Hepatic stellate cell (primary cell): ENCODE data around the gene LIMD2.

ENCODE experiments used
- DNase-seq: peaks from one replicate; pipeline ENCODE4 v3.0.0; 2011; ENCODE audit warnings: low spot score

The LIMD2 gene

GRCh38 chr17:63701456-63701820, 1.5 kb upstream of the LIMD2 start:
- no peak for DNase-seq

DNA sequence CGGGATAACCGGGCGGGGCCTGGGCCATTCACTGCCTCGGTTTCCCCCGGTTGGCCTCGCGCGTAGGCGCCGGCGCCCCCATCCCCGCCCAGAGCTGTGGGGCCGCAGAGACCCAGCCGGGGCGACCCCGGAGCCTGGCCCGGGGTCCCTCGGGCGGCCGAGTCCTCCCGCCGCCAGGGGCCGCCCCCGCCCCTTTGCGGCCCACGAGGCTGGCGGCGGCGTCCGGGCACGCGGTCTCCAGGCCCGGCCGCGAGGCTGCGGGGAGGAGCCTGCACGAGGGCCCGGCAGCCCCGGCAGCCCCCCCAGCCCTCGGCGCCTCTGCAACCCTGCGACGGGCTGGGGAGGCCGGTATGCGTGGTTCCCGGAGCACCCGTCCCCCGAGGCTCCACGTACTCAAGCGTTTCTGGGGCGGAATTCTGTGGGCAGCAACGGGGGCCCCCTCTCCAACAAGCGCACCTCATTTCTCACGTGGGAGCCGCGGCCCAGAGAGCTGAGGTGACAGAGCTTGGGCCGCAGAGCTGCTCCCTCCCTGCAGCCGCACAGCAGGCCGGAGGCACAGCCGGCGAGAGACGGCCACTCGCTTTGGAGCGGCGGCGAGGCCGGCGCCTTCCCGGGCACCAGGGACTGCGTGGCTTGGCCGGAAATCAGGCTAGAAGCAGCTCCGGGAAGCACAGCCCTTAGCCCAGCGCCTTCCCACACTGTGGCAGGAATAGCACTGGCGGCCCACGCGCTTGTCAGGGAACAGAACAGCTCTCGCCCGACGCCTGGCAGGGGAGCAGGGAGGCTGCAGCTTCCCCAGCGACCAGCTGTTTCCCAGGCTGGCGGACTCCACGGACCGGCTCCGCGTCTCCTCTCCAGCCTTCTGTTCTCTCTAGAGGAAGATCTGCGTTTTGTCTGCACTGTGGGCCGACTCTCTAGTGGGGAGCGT, 867 bp upstream of the LIMD2 start:
- DNase-seq, result peak; percentile 65

DNA sequence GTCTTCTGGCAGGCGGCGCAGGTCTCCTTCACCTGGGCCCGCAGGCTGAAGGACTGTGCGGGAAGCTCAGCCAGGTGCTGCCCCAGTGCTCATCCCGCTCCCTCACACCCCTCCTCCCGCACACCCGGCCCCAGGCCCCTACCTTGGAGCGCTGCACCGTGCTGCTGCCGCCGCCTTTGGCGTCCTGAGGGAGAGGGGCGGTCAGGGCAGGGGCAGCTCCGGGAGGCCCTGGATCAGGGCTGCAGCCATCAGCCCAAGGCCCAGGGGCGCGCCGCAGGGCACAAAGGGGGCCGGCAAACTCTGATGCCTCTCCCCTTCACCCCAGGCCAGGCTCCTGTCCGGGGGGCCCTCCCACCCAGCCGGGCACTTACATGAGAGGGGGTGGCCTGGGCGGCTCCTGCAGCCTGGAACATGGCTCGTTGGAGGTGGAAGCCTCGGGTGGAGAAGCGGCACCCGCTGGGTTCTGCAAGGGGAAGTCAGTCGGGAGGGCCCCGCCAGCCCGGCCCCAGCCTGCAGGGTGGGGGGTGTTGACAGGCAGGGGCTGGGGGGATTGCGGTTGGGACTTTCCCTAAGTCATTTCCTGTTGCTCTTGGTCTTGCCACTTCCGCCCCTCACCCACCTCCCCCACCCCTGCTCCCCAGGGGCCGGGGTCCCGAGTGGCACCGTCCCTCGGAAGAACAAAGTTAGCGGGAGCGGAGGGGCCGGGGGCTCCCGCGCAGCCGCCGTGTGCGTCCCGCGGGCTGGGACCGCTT, 863 bp downstream of the LIMD2 start:
- DNase-seq, result peak; percentile 38

GRCh38 chr17:63698381-63698885, 1.5 kb downstream of the LIMD2 start:
- DNase-seq, result no peak

- peak; percentile 53 for DNase-seq
These were observed 2.3 kb downstream of the LIMD2 start for GRCh38 chr17:63697341-63698286.

GRCh38 chr17:63696381-63696961, 3.5 kb downstream of the LIMD2 start:
- DNase-seq, result peak; percentile 52

GRCh38 chr17:63695889-63696288, 4.0 kb downstream of the LIMD2 start:
- no peak for DNase-seq

- DNase-seq, result no peak
These were observed 4.8 kb downstream of the LIMD2 start for GRCh38 chr17:63694950-63695773.

GRCh38 chr17:63694229-63694949, 5.5 kb downstream of the LIMD2 start:
- DNase-seq, result no peak

DNA sequence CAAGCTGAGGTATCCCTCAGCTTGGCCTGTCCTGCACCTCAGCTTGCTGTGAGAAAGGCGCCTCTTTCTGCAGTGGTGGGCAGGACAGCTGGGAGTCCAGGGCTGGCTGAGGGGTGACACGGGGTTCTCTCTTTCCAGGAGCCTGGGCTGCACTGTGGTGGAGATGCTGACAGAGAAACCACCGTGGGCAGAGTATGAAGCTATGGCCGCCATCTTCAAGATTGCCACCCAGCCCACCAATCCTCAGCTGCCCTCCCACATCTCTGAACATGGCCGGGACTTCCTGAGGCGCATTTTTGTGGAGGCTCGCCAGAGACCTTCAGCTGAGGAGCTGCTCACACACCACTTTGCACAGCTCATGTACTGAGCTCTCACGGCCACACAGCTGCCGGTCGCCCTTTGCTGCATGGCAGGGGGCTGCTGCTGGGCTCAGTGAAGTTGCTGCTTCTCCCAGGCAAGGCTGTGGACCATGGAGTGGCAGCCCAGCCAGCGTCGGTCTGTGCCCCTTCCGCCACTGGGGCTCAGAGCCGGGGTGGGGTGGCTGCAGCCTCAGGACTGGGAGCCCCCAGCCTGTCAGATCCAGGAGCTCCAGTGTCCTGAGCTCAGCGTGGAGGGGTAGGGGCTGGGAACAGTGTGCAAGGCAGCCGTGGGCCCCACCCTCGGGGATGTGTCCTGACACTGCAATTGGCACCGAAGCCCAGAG, 6.4 kb downstream of the LIMD2 start:
- DNase-seq, result no peak

- DNase-seq, result no peak
These were observed 7.6 kb downstream of the LIMD2 start for GRCh38 chr17:63692195-63692816.

- DNase-seq, result no peak
These were observed 10.4 kb downstream of the LIMD2 start for GRCh38 chr17:63689479-63689878.

DNA sequence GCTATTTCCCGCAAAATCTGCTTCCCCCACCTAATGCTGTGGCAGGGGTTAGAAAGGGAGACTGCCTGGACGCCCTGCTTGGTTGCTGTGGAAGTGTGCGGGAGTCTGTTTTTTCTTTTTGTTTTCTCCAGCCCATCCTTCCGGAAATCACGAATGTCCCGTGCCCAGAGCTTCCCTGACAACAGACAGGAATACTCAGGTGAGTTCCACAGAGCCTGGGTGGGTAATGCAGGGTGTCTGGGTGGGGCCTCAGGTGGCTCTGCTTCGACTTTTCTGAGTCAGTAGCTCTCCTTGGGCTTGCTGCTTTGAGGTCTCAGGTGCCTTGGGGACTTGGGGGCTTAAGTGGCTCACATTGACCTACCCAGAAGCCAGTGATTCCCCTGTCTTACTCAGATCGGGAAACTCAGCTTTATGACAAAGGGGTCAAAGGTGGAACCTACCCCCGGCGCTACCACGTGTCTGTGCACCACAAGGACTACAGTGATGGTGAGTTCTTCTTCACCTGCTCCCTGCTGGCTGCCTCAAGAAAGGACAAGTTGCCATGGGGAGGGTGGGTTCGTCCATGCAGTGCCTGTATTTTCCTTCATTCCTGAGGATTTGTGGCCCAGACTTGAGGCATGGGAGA, 11.4 kb downstream of the LIMD2 start:
- DNase-seq, result no peak

DNA sequence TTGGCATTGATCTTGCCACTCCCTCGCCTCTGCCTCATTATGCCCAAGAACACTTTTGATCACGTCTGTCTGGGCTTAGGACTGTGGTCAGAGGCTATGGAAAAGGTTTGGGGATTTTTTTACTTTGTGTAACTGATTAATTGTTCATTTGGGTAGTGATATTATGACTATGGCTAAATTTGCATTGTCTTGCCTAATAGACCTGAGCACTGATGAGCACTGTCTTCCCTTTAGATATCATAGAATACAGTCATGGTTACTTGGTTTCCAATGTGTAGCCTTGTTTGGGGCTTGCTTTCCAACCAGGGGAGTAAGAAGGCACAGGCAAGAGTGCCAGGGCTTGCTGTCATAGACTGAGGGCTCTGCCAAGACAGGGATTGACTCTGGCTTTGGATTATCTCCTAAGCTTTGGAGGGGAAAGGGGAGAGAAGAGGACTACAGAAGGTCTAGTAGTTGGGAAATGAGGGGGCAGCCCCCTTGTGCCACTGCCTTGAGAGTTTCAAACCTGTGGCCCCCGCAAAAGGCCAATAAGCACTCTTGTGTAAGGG, 13.7 kb downstream of the LIMD2 start:
- DNase-seq, result no peak

DNA sequence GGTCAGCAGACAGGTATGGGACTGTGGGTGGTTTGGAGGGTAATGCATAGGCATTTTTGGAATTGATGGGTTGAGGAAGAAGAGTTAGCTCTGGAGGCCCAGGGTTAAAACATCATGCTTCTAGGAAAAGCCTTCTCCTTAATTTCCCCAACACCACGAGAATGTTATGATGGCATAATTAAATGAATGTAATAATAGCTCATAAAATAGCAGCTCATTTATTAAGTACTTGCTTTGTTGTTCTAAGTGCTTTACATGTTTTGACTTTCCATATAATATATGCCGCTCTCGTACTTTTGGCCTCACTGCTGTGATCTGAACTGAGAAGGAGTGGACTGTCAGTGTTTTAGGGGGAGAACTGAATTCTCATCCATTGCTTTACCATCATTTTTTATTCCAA, 14.3 kb downstream of the LIMD2 start:
- DNase-seq, result no peak

DNA sequence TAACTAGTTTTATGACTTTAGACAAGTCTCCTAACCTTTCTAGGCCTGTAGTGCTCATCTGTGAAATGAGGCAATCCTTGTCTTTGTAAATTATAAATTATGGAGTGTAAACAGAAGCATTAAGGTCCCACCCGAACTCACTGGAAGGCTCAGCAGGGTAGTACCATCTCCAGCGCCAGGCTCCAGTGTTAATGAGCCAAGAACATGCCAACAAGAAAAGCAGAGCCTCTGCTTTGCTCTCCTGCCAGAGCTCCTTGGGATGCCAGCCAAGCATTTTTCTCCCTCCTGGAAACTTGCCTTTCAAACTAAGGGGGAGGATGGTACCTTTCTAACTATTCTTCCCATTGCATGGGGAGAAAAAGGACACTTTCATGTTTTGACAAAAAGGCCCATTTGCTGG, 14.9 kb downstream of the LIMD2 start:
- no peak for DNase-seq

DNA sequence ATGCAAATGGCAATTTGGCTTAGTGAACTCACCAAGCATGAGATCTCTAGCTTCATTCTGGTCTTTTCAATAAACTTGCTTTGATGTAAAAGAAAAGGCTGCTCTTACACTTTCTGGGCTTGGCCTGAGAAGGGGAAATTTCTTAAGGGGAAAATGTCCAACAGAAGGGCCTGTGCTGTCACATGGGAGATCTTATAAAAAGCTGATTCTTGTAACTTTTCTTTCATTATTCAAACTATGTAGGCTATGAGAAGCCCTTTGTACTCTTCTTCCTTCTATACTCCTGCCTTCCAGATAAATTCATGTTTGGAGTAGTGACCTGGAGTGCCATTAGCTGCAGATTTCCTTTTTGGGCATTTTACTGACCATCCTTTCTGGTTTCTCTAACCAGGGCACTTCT, 16.9 kb downstream of the LIMD2 start:
- DNase-seq, result no peak

GRCh38 chr17:63682441-63682840, 17.5 kb downstream of the LIMD2 start:
- DNase-seq, result no peak
